Frontal cortex (tissue), 4 donors: Measurements from ENCODE around the gene MYCL. TPM values are rescaled to one million over a fixed set of nuclear protein-coding genes. Genes with fewer than 3 reads are reported as not detected.
"Not testable (repeated sequence)": the region's sequence is repeated elsewhere in the genome, so short reads cannot be mapped to it uniquely, and the experiment has no call there.

ENCODE experiments used
- DNase-seq, 2 donors: peaks; one replicate each; pipeline ENCODE4 v3.0.0; 2012; ENCODE audit warnings: low spot score in 2 of 2
- FAIRE-seq: peaks from 2 replicates; lab custom pipeline; 2012; peaks lifted over from hg19 to GRCh38; lab: Jason Lieb, UNC
- total RNA-seq: library from RNA; depleted of rRNA; stranded (reverse); fragments of >200 nt; gene quantifications from one replicate; pipeline ENCODE4 v1.2.3, GENCODE V29; 2014
- donor health status: control.
- donor health status: control.
- donor health status: control.

The MYCL gene
- total RNA-seq, 1 donor from 2014 or later, result 9.4 TPM

DNA sequence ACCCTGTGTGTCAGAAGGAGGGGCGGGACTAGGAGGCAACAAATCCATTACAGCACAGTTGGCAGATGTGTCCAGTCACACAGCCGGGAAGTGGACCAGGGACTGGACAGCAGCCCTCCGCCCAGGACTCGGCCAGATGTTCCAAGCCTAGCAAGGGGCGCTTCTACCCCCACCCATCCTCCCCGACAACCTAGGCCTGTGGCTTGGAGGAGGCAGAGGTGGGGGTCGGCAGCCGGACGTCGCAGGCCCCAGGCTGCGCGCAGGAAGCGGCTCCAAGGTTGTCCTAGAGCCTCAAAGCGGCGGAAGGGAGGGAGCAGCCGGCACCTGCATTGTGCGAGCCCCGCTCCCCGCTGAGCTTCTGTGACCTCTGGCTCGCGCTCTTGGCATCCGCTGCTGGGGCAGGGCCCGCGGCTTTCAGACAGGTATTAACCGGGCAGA is 20.6 kb upstream of the MYCL start:
- FAIRE-seq (no peak), DNase-seq (no peak)

DNA sequence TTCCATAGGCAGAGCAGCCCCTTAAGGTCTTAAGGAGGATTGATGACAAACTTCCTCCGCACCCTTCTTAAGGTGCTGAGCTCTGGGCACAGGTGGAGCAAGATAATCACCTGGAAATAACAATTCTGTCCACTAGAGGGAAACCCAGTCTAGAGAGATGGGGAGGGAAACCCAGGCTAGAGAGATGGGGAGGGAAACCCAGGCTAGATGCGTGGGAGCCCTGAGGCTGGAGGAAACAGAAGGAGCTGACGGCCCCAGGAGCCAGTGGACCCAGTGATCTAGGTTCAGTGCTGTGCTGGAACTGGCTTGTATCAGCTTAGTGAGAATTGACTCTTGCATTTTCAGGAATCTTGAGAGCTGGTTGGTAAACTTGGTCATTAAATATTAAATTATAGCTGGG is 17.8 kb upstream of the MYCL start:
- DNase-seq (peak; percentile 62 to 66), FAIRE-seq (no peak)

- DNase-seq (no peak), FAIRE-seq (no peak)
Observed at GRCh38 chr1:39917825-39918224, 16.1 kb upstream of the MYCL start.

GRCh38 chr1:39915499-39916129 is 13.9 kb upstream of the MYCL start:
- DNase-seq (no peak), FAIRE-seq (no peak)

DNA sequence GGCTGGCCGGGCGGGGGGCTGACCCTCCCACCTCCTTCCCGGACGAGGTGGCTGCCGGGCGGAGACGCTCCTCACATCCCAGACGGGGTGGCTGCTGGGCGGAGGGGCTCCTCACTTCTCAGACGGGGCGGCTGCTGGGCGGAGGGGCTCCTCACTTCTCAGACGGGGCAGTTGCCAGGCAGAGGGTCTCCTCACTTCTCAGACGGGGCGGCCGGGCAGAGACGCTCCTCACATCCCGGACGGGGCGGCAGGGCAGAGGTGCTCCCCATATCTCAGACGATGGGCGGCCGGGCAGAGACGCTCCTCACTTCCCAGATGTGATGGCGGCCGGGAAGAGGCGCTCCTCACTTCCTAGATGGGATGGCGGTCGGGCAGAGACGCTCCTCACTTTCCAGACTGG is 11.4 kb upstream of the MYCL start:
- not testable (repeated sequence) for DNase-seq, FAIRE-seq

GRCh38 chr1:39910263-39910662 is 8.5 kb upstream of the MYCL start:
- DNase-seq (no peak), FAIRE-seq (no peak)

GRCh38 chr1:39908534-39908933 is 6.8 kb upstream of the MYCL start:
- DNase-seq (no peak), FAIRE-seq (no peak)

GRCh38 chr1:39907528-39908453 is 6.1 kb upstream of the MYCL start:
- FAIRE-seq (no peak), DNase-seq (no peak)

- DNase-seq (no peak), FAIRE-seq (no peak)
Observed at GRCh38 chr1:39905172-39905571, 3.5 kb upstream of the MYCL start.

- FAIRE-seq, result no peak
Observed at GRCh38 chr1:39902460-39902807, 717 bp upstream of the MYCL start.

DNA sequence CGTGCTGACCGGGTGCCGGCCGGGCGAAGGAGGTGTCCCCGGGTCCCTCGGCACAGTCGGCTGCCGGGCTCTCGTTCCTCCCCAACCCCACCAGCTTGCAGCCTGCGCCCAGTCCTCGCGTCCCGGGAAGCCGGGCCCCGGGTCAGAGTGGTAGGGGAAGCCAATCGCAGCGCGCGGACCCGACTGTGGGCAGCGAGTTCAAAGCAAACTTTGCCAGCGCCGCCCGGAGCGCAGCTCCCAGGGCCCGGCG is 328 bp downstream of the MYCL start:
- DNase-seq (peak; percentile 32 to 58), FAIRE-seq (no peak)

More at GRCh38 chr1:39902460-39902807, 717 bp upstream of the MYCL start:
- no peak for DNase-seq

DNA sequence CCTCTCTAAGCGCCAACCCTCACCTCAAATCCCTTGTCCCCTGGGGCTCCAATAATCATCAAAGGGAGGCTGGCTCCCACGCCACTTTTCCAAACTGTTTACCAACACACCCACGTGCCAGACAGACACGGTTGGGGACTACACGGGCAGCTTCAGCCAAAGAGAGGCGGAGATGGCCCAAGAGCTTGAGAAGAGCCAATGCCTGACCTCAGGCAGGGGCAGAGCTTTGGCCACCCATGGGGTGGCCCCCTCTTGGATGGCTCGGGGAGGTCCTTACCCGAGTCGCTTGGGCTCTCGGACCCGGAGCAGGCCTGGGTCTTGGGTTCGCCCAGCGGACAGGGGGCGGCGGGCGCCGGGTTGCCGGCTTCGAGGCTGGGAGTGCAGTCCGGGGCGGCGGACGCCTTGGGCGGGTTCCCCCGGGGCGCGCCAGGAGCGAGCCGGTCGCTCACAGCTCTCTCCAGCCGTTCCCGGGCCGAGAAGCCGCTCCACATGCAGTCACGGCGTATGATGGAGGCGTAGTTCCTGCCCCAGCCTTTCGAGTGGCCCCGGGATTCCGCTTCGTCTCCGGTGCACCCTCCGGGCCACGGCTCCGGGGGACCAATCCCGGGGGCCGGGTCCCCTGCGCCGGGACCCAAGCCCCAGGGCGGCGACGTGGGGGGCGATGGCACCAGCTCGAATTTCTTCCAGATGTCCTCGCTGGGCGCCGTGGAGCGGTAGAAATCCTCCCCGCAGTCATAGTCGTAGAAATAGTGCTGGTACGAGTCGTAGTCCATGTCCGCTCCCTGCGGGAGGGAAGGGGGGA is 854 bp downstream of the MYCL start:
- FAIRE-seq (no peak), DNase-seq (no peak)

DNA sequence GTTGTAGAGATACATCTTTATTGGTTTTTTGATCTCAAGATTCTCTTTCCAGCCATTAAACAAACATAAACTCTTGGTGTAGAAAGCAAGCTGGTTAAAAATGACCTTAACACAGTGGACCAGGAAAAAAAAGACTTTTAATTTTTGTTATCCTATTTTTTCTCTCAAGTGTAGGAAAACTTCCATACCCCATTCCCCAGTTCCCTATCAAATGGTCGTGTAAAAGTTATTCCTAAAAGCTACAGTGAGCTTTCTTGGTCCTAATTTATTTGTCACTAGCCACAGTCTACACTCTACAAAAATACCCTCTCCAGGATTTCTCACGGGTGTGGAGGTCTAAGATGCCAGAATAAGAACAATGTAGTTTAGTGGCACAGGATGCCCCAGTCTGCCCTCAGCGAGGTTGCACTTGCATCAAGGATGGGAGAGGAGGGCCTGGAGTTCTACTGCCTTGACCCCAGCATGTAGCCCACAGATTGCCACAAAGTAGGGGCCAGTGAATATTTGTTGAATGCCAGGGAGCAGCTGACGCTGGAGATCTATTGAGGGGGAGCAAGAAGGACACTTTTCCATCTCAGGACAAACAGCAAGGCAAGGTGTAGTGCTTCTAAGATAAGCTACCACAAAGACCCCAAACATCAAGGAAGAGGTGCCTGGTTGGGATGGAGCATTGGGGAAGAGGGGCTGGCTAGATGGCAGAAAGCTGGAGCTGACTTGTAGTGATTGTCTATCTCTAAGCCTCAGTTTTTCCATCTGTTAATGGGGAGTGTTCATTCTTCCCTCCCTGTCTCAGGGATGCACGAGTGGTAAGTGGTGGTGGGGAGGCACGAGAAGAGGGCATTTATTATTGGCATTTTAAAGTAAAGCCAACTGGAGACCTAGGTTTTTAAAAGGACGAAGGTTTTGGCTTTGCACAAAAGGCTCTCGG is 1.8 kb downstream of the MYCL start:
- FAIRE-seq (no peak), DNase-seq (no peak)

DNA sequence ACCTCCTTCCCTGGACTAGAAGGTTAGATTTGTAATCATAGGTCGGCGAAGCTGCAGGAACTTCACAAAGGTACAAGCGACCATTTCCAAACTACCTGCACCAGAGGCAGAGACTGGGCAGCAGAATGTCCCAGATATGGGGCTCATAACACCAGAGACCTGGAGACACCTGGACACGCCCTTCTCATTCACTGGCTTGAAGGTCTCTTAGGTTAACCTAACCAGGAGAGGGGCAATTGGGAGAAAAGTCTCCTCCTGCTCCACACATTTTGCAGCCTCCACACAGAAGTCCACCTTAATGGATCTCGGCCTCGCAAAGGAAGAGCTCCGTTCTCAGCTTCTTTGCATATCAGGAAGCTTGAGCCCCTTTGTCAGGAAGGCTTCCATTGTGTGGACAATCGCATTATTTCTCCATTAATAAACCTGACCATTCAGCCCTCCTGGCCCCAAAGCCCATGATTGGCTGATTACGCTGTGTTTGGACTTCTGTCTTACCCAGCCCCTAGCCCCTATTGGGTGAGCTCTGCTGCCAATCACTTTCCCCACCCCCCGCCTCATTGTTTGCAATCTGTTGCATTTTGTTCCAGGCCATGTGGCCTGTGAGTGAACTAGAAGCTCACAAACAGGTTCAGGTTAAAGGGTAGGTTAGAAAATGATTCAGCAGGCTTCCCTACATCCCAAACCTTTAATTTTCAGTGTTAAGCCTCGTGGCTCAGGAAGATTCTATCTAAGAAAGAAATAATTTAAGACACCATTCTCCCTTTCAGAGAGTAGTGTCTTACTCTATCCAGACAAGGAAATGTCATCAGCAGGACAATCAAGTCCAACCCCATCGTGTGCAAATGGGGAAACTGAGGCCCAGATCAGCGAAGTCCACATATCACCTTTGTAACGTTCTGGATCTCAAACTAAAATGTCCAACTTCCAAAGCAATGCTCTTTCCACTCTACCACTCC is 2.8 kb downstream of the MYCL start:
- FAIRE-seq, result no peak
- peak; percentile 68 to 76 for DNase-seq

DNA sequence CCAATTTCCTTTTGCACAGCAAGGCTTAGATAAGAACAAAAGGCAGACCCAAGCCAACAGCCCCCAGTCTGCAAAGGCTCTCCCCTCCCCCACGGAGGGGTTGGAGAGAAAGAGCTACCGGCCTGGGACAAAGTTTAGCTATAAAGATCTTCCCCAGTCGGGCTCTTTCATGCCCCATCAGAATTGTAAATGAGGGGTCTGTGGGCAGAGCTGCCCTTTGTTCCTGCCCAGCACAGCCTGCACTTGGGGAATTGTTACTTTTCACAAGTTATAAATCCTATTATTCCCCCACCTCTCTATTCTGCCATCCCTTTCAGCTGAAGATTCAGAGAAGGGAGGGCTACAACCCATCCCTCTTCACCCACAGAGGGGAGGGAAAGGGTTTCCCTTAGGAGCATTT is 3.5 kb downstream of the MYCL start:
- no peak for FAIRE-seq
- DNase-seq, result no peak

GRCh38 chr1:39896909-39897685 is 4.6 kb downstream of the MYCL start:
- no peak for DNase-seq

GRCh38 chr1:39895731-39896480 is 5.8 kb downstream of the MYCL start:
- FAIRE-seq, result no peak
- no peak for DNase-seq

More at GRCh38 chr1:39896909-39897685, 4.6 kb downstream of the MYCL start:
- FAIRE-seq, result no peak
